Measurements from ENCODE around the gene SELENON. TPM values are rescaled to one million over a fixed set of nuclear protein-coding genes. Genes with fewer than 3 reads are reported as not detected.

Gene SELENON
- total RNA-seq, 1 experiment from 2014 or later = 36.5 TPM

GRCh38 chr1:25790472-25790871 is 9.5 kb upstream of the SELENON start:
- DNase-seq (ENCODE audit: low read depth) = no peak

- DNase-seq (ENCODE audit: low read depth) = no peak
Measured at GRCh38 chr1:25792115-25792514, 7.9 kb upstream of the SELENON start.

DNA sequence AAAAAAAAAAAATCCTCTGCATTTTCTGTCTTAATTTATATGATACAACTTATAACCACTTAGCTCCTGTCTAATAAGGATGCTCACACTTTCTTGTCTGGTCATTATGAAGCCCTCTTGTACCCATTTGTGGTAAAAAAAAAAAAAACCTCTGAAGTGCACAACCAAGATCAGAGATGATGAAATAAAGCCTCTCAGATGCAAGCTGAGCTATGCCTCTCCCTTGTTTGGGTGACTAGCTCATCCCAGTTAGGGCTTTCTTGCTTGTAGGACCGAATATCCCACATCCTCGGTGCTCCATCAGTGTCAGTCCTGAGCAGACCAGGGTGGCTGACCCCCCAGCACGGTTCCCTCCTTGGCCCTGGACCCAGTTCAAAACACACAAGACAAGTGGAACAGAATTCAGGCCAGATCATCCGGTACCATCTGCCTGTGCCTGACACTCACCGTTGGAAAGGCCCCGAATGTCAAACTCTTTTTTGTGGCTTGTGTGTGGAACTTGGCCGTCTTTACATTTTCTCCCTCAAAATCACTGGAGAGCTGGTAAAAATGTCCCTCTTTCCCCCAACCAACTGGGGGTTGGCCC is 6.3 kb upstream of the SELENON start:
- DNase-seq (ENCODE audit: low read depth) = no peak

DNA sequence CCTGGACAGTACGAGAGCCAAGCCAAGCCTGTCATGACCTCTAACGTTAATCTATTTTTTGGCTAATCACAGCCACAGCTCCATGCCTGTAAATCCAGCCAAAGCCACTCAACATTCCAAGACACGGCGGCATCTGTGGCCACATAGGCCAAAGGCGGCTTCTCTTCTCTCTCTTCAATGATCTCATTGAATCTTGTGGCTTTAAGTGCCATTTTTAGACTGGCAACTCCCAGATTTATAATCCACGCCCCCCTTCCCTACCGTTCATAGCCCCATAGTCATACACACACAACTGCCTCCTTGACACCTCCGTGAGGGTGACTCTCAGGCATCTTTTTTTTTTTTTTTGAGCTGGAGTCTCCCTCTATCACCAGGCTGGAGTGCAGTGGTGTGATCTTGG is 5.7 kb upstream of the SELENON start:
- peak; percentile 43 for DNase-seq (ENCODE audit: low read depth)

- no peak for DNase-seq (ENCODE audit: low read depth)
Measured at GRCh38 chr1:25795211-25795610, 4.8 kb upstream of the SELENON start.

DNA sequence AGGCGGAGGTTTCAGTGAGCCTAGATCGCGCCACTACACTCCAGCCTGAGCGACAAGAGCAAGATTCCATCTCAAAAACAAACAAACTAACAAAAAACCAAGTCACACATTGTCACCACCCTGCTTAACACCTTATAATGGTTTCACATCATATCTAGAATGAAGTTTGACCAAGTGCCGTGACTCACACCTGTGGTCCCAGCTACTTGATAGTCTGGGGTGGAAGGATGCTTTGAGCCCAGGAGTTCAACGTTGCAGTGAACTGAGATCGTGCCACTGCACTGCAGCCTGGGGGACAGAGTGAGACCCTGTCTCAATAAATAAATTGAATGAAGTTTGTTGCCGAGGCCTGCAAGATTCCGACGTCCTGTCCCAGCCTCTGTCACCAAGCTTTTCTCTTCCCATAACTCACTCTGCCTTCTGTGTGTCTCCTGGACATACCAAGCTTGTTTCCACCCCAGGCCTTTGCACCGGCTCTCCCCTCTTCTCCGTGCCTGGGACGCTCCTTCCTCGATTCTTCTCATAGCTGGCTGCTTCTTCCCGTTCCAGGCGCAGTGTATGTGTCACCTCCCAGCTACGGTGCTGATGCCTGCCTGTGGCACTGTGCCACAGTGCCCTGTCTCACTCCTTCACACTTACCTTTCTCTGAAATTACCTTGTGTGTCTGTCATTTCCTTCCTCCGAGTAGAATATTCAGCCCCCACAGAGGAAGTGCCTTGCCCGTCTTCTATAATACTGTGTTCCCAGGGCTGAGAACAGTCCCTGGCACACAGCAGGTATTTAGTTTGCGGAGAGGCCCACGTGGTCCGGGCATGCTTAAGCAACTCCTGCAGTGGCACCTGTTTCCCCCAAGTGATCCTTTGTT is 3.8 kb upstream of the SELENON start:
- no peak for DNase-seq (ENCODE audit: low read depth)

GRCh38 chr1:25796811-25797458 is 3.1 kb upstream of the SELENON start:
- DNase-seq (ENCODE audit: low read depth) = peak; percentile 67

- no peak for DNase-seq (ENCODE audit: low read depth)
Measured at GRCh38 chr1:25797939-25798338, 2.1 kb upstream of the SELENON start.

GRCh38 chr1:25798666-25799351 is 1.2 kb upstream of the SELENON start:
- no peak for DNase-seq (ENCODE audit: low read depth)

GRCh38 chr1:25799352-25799934 is 550 bp upstream of the SELENON start:
- DNase-seq (ENCODE audit: low read depth) = no peak

GRCh38 chr1:25800703-25801377 is 847 bp downstream of the SELENON start:
- DNase-seq (ENCODE audit: low read depth) = no peak

DNA sequence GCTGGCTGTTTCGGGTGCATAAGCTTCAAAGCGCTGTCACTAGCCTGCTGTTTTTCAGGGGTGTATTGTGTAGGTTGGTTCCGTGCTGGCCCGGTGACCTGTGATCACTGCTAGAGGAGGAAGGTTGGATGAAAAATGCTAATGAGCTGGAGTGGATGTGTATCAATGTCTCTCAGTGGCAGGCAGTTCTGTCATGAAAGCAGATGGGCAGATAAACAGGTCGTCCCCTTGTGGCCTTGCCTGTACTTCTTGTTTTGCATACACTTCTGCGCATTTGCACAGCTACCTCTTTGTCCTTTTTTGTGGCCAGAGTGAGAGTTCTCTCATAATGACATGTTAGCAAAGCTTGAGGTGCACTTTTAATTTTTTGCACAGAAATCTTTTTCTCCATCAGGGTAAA is 2.9 kb downstream of the SELENON start:
- no peak for DNase-seq (ENCODE audit: low read depth)

DNA sequence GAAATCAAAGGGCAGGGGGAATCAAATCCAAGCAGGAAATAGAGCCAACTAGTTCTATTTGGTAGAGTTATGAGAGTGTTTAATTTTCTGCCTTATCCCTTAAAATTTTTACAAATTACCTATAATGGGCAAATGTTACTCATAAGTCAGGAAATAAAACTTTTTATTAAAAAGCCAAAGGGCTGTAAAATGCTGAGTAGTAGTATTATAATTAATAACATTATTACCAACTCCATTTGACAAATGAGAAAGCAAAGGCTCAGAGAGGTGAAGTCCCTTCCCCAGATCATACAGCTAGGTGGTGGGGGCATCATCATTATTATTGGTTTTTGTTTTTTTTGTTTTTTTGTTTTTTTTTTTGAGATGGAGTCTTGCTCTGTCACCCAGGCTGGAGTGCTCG is 3.4 kb downstream of the SELENON start:
- no peak for DNase-seq (ENCODE audit: low read depth)

DNA sequence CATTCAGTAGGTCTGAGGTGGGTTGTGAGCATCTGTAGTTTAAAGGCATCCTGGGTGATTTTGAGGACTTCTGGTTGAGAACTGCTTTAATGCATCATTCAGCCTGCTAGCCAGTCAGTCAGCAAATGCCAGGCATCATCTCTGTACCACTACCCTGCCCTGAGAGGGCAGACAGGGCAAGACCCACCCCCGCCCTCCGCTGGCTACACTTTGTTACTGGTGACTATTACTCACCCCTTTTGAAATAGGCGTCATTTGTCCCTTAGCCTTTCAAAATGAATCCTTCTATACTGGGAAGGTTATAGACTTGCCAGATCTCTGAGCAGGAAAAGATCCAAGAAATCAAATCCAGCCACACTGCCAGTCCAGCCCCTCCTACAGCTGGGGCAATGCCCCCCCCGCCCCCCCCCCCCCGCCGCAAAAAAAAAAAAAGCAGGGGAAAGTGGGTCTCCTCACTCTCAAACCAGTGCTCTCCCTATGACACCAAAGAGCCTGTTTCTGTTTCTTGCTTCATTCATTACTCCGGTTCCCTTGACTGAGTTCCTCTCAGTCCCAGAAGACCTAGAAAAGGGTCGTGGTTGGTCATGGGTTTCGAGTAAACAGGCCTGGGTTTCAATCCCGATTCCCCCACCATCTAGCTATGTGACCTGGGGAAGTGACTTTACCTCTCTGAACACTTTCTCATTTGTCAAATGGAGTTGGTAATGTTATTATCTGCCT is 4.4 kb downstream of the SELENON start:
- DNase-seq (ENCODE audit: low read depth) = no peak

DNA sequence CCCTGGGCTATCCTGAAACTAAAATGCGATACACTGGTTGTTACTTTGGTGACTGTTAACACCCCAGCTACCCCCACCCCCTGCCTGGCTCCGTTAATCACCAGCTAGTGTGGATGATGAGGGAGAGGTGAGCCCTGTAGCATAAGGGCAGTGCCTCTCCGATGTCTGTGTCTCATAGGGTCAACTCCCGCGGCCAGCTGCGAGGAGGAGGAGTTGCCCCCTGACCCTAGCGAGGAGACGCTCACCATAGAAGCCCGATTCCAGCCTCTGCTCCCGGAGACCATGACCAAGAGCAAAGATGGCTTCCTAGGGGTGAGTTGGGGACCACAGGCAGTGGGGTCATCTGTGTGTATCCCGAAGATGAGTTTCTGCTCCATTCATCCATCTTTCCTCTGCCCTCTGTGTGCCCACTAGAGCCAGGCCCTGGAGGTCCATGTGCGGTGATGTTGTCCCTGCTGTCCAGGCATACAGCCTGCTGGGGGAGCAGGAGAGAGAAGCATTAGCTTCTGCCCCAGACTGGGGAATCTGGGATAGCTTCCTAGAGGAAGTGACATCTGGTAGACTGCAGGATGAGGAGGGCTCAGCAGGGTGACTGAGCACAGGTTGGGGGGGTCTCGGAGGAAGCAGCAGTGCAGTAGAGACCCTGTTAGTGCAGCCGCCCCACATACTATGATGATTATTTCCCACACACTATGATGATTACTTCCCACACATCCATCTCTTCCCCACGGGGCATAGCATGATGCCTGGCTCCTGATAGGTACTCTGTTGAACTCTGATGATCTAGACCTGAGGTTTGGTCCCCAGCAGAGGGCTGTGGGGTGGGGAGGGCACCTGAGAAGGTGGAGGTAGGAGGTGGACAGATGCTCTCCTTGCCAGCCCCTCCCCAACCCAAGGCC is 5.2 kb downstream of the SELENON start:
- no peak for DNase-seq (ENCODE audit: low read depth)

- no peak for DNase-seq (ENCODE audit: low read depth)
Measured at GRCh38 chr1:25805863-25806225, 5.9 kb downstream of the SELENON start.

GRCh38 chr1:25806418-25806817 is 6.4 kb downstream of the SELENON start:
- no peak for DNase-seq (ENCODE audit: low read depth)

GRCh38 chr1:25807480-25808390 is 7.7 kb downstream of the SELENON start:
- no peak for DNase-seq (ENCODE audit: low read depth)

Data from HT1080 (cell line).